CD4-positive, alpha-beta T cell (primary cell): ENCODE data around the gene TFRC. TPM values are rescaled to one million over a fixed set of nuclear protein-coding genes. Genes with fewer than 3 reads are reported as not detected.

Experiments
- ATAC-seq: fragments of 200-7000 bp; cut with Tn5 transposase; one replicate; pipeline ENCODE4 v1.10.0; 2022; ENCODE audit warnings: mild to moderate bottlenecking; ENCODE audit not compliant: poor library complexity
- CTCF ChIA-PET: fragments of 350-600 bp; sonication (Branson Sonifier 250); formaldehyde crosslinking; loops from one replicate; lab custom pipeline; 2021; ENCODE audit warnings: antibody characterized with exemption, inconsistent platforms; lab: Charles Lee
- POLR2A ChIA-PET: fragments of 350-600 bp; sonication (Branson Sonifier 250); formaldehyde crosslinking; loops from one replicate; lab custom pipeline; 2021; ENCODE audit warnings: antibody characterized with exemption, inconsistent platforms; lab: Charles Lee
- DNase-seq, 14 experiments: peaks; one replicate each; pipeline ENCODE4 v3.0.0-alpha.2; 2013 to 2020; ENCODE audit warnings: mixed read lengths in 2 of 14
- H3K27ac ChIP-seq, 2 donors: one replicate each; pipeline versions ENCODE4 v1.5.1 to v1.7.0; 2013; ENCODE audit warnings: low read length in 2 of 2, low read depth in 1 of 2, mild to moderate bottlenecking in 1 of 2
- H3K27me3 ChIP-seq, 2 experiments: 1 replicate in 1 of 2; 2 replicates in 1 of 2; pipeline versions ENCODE4 v1.6.1 to v1.7.0; 2013; ENCODE audit warnings: low read length in 2 of 2, control low read depth in 1 of 2, mild to moderate bottlenecking in 1 of 2, moderate library complexity in 1 of 2; ENCODE audit not compliant: insufficient read depth in 2 of 2, control insufficient read depth in 1 of 2
- H3K36me3 ChIP-seq: one replicate; pipeline ENCODE4 v1.6.1; 2013; ENCODE audit warnings: low read length, control low read depth; ENCODE audit not compliant: insufficient read depth
- H3K4me1 ChIP-seq: one replicate; pipeline ENCODE4 v1.6.1; 2013; ENCODE audit warnings: low read length, control low read depth; ENCODE audit not compliant: insufficient read depth
- H3K4me3 ChIP-seq: one replicate; pipeline ENCODE4 v1.5.1; 2013; ENCODE audit warnings: mild to moderate bottlenecking, low read length, moderate library complexity
- H3K9me3 ChIP-seq, 2 experiments: 1 replicate in 1 of 2; 2 replicates in 1 of 2; pipeline versions ENCODE4 v1.6.1 to v1.7.0; 2013; ENCODE audit warnings: low read length in 2 of 2, mild to moderate bottlenecking in 2 of 2, control low read depth in 1 of 2, moderate library complexity in 1 of 2; ENCODE audit not compliant: control insufficient read depth in 1 of 2, insufficient read depth in 1 of 2
- H3K27ac Mint-ChIP-seq: one replicate; pipeline ENCODE4 v1.8.0; 2020; ENCODE audit warnings: mixed read lengths
- H3K27me3 Mint-ChIP-seq: one replicate; pipeline ENCODE4 v1.8.0; 2021; ENCODE audit warnings: mixed read lengths
- H3K36me3 Mint-ChIP-seq: one replicate; pipeline ENCODE4 v1.8.0; 2021; ENCODE audit warnings: low read depth, mixed read lengths
- H3K4me1 Mint-ChIP-seq: one replicate; pipeline ENCODE4 v1.8.0; 2021; ENCODE audit warnings: low read depth, mixed read lengths
- H3K4me3 Mint-ChIP-seq: one replicate; pipeline ENCODE4 v1.8.0; 2020; ENCODE audit warnings: mild to moderate bottlenecking, mixed read lengths
- H3K9me3 Mint-ChIP-seq: one replicate; pipeline ENCODE4 v1.8.0; 2020; ENCODE audit warnings: mixed read lengths
- CTCF ChIP-seq: fragments of 200-600 bp; IDR thresholded peaks from one replicate; pipeline ENCODE4 v1.8.0; 2022; ENCODE audit warnings: antibody characterized with exemption, mild to moderate bottlenecking
- intact Hi-C, 2 experiments: fragments of 100-400 bp; cut with DNase I in 1 of 2; cut with micrococcal nuclease in 1 of 2; formaldehyde crosslinking; loops; one replicate each; pipeline versions ENCODE4 v1.15.1 to v1.9.0; 2023 to 2025; cut with DNase I, micrococcal nuclease
- total RNA-seq, 174 experiments: library from RNA in 2 of 174; stranded (reverse) in 2 of 174; gene quantifications; one replicate each; pipeline ENCODE4 v1.2.3 and lab custom pipeline; 2021 to 2026

The TFRC gene
- total RNA-seq, 2 experiments from 2014 or later, result 154 to 159 TPM

DNA sequence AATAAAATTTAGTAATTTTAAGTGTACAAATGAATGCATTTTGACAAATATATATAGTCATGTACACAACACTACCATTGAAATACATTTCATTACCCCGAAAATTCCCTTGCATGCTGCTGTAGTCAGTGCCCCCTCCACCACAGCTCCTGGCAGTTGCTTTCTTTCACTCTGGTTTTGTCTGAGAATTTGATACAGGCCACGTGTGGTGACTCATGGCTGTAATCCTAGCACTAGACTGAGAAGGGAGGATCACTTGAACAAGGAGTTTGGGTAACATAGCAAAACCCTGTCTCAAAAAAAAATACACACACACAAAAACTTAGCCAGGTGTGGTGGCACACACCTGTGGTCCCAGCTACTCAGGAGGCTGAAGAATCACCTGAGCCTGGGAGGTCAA is 65.4 kb downstream of the TFRC start:
- no peak overlapping the region for H3K4me3 Mint-ChIP-seq
- H3K36me3 Mint-ChIP-seq, result no peaks in the 10 kb centered on the region
- H3K27ac ChIP-seq, result no peak overlapping the region
- peaks cover 2% of the 10 kb centered on the region for H3K9me3 Mint-ChIP-seq
- TF ChIP-seq CTCF, result no peak
- H3K27ac Mint-ChIP-seq, result no peak overlapping the region
- H3K9me3 ChIP-seq, result no peaks in the 10 kb centered on the region
- H3K4me1 Mint-ChIP-seq, result no peaks in the 10 kb centered on the region
- H3K27me3 Mint-ChIP-seq, result no peaks in the 10 kb centered on the region
- DNase-seq (no peak), ATAC-seq (no peak)
- H3K4me3 ChIP-seq, result no peak overlapping the region
- peaks cover 0 to 3% of the 10 kb centered on the region in 2 experiments for H3K27me3 ChIP-seq
- no peaks in the 10 kb centered on the region for H3K36me3 ChIP-seq
- POLR2A ChIA-PET, result no interaction called here
- intact Hi-C loops, result no loop called here
- CTCF ChIA-PET, result no interaction called here
- no peaks in the 10 kb centered on the region for H3K4me1 ChIP-seq

GRCh38 chr3:196016059-196016458 is 65.8 kb downstream of the TFRC start:
- Histone ChIP-seq H3K4me3 (no peak overlapping the region), H3K27me3 (peaks cover 0 to 3% of the 10 kb centered on the region in 2 experiments), H3K36me3 (no peaks in the 10 kb centered on the region), H3K4me1 (no peaks in the 10 kb centered on the region), H3K27ac (no peak overlapping the region), H3K9me3 (no peaks in the 10 kb centered on the region)
- Mint-ChIP-seq H3K27me3 (no peaks in the 10 kb centered on the region), H3K4me3 (no peak overlapping the region), H3K36me3 (no peaks in the 10 kb centered on the region), H3K9me3 (peaks cover 5% of the 10 kb centered on the region), H3K4me1 (no peaks in the 10 kb centered on the region), H3K27ac (no peak overlapping the region)
- DNase-seq (no peak), ATAC-seq (no peak)
- CTCF ChIA-PET, result no interaction called here
- no peak for TF ChIP-seq CTCF
- intact Hi-C loops, result no loop called here
- POLR2A ChIA-PET, result no interaction called here

DNA sequence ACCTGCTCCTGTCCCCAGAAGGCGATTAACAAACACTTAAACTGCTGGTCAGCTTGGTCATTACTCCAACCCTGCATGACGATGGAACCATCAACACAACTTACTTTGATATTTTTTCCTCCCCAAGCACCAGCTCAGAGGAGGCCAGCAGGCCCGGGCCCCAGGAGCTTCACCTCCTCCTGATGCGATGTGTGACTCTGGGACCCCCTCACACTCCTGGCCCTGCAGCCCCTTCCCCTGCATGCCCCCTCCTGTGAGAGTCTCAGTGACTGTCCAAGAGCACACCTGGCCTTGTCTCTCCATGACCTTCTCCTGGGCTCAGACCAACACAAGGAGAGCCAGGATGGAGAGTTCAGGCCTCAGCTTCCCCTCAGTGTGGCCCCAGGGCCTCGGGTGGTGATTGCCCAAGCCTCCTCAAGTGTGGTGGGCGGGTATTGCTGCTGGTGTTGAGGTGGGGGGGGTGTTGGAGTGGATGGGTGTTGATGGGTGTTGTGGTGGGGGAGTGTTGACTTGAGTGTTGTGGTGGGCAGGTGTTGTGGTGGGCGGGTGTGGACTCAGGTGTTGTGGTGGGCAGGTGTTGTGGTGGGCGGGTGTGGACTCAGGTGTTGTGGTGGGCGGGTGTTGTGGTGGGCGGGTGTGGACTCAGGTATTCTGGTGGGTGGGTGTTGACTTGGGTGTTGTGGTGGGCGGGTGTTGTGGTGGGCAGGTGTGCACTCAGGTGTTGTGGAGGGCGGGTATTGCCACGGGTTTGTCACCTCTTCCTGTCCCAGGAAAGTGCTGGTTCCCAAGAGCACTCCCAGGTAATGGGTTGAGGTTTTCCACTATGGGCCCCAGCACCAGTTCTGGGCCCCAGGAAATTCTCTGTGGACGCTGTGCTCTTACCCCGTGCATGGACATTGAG is 68.1 kb downstream of the TFRC start:
- H3K27ac Mint-ChIP-seq, result no peak overlapping the region
- H3K9me3 ChIP-seq, result peaks cover 0 to 5% of the 10 kb centered on the region in 2 experiments
- H3K27me3 ChIP-seq, result no peaks in the 10 kb centered on the region
- POLR2A ChIA-PET, result no interaction called here
- no peaks in the 10 kb centered on the region for H3K36me3 Mint-ChIP-seq
- peaks cover 10% of the 10 kb centered on the region for H3K9me3 Mint-ChIP-seq
- H3K4me3 Mint-ChIP-seq, result no peak overlapping the region
- ATAC-seq, result no peak
- DNase-seq, result no peak
- H3K27ac ChIP-seq, result no peak overlapping the region
- H3K4me1 ChIP-seq, result no peaks in the 10 kb centered on the region
- TF ChIP-seq CTCF, result no peak
- no peaks in the 10 kb centered on the region for H3K4me1 Mint-ChIP-seq
- no peak overlapping the region for H3K4me3 ChIP-seq
- CTCF ChIA-PET, result no interaction called here
- intact Hi-C loops, result no loop called here
- no peaks in the 10 kb centered on the region for H3K36me3 ChIP-seq
- no peaks in the 10 kb centered on the region for H3K27me3 Mint-ChIP-seq
